AG10803 (cell line): ENCODE results near the gene SYTL4.

Source experiments
- DNase-seq: peaks from one replicate; pipeline ENCODE4 v3.0.0; 2010; ENCODE audit warnings: low read depth
- H3K4me3 ChIP-seq: 2 replicates; pipeline ENCODE4 v1.5.1; 2011; ENCODE audit warnings: mild to moderate bottlenecking, low read length, control low read depth
- CTCF ChIP-seq: conservative IDR thresholded peaks from 2 replicates; pipeline ENCODE4 v1.5.1; 2011; ENCODE audit warnings: mild to moderate bottlenecking, low read length, control low read depth, inconsistent platforms

The SYTL4 gene

GRCh38 chrX:100680756-100681155 is 51.2 kb downstream of the SYTL4 start:
- peak; percentile 21 for DNase-seq
- H3K4me3 ChIP-seq, result no peak overlapping the region
- TF ChIP-seq CTCF, result no peak

GRCh38 chrX:100677611-100678181 is 54.2 kb downstream of the SYTL4 start:
- peak; percentile 37 for DNase-seq
- no peak for TF ChIP-seq CTCF
- no peak overlapping the region for H3K4me3 ChIP-seq

GRCh38 chrX:100674705-100675104 is 57.2 kb downstream of the SYTL4 start:
- TF ChIP-seq CTCF, result no peak
- DNase-seq, result no peak
- no peak overlapping the region for H3K4me3 ChIP-seq

- DNase-seq, result peak; percentile 68
- no peak for TF ChIP-seq CTCF
- H3K4me3 ChIP-seq, result no peak overlapping the region
These were observed 58.4 kb downstream of the SYTL4 start for GRCh38 chrX:100673397-100673953.

- DNase-seq, result no peak
- no peak for TF ChIP-seq CTCF
- no peak overlapping the region for H3K4me3 ChIP-seq
These were observed 59.0 kb downstream of the SYTL4 start for GRCh38 chrX:100672966-100673365.

- TF ChIP-seq CTCF, result no peak
- DNase-seq, result no peak
- no peak overlapping the region for H3K4me3 ChIP-seq
These were observed 68.3 kb downstream of the SYTL4 start for GRCh38 chrX:100663642-100664041.

GRCh38 chrX:100662796-100663195 is 69.1 kb downstream of the SYTL4 start:
- no peak overlapping the region for H3K4me3 ChIP-seq
- no peak for TF ChIP-seq CTCF
- no peak for DNase-seq
